ENCODE measurements around the gene HTD2.
"Not testable (repeated sequence)": the region's sequence is repeated elsewhere in the genome, so short reads cannot be mapped to it uniquely, and the experiment has no call there.

- not testable (repeated sequence) for TF ChIP-seq EP300, CTCF, POLR2A (IDR thresholded peaks at IDR 0.05)
Measured at GRCh38 chr3:58288964-58289613, 17.2 kb upstream of the HTD2 start.
